Vagina (tissue), 2 donors: ENCODE results near the gene MKNK1.

Source experiments
- CTCF ChIP-seq, 3 experiments: fragments of 450-650 bp in 2 of 3; fragments of 200-600 bp in 1 of 3; sonication (generic) in 1 of 3; IDR thresholded peaks; one replicate each; pipeline ENCODE4 v1.5.1; 2017 to 2019; ENCODE audit warnings: antibody characterized with exemption in 3 of 3, mild to moderate bottlenecking in 2 of 3, moderate library complexity in 2 of 3
- POLR2A ChIP-seq, 2 donors: fragments of 450-650 bp; IDR thresholded peaks; one replicate each; pipeline ENCODE4 v1.6.1; 2017; ENCODE audit warnings: antibody characterized with exemption in 2 of 2, mild to moderate bottlenecking in 2 of 2, moderate library complexity in 2 of 2
- POLR2AphosphoS5 ChIP-seq, 2 donors: sonication (generic); formaldehyde crosslinking; IDR thresholded peaks; one replicate each; pipeline ENCODE4 v1.9.0; 2017; ENCODE audit warnings: antibody characterized with exemption in 2 of 2, mild to moderate bottlenecking in 2 of 2, low read depth in 1 of 2; ENCODE audit not compliant: insufficient read depth in 1 of 2

GRCh38 chr1:46635205-46635604, 31.1 kb upstream of the MKNK1 start:
- no peak for TF ChIP-seq CTCF (IDR thresholded peaks at IDR 0.05)
- TF ChIP-seq POLR2AphosphoS5 (IDR thresholded peaks at IDR 0.05; ENCODE audit: insufficient read depth in 1 of 2, low read depth in 1 of 2), result no peak
- no peak for TF ChIP-seq POLR2A (IDR thresholded peaks at IDR 0.05)
